Measurements from ENCODE around the gene ZCCHC4. TPM values are rescaled to one million over a fixed set of nuclear protein-coding genes. Genes with fewer than 3 reads are reported as not detected.

Gene ZCCHC4
- total and polyA plus RNA-seq, 7 donors, result 3.5 to 21.8 (median 9.1) TPM

DNA sequence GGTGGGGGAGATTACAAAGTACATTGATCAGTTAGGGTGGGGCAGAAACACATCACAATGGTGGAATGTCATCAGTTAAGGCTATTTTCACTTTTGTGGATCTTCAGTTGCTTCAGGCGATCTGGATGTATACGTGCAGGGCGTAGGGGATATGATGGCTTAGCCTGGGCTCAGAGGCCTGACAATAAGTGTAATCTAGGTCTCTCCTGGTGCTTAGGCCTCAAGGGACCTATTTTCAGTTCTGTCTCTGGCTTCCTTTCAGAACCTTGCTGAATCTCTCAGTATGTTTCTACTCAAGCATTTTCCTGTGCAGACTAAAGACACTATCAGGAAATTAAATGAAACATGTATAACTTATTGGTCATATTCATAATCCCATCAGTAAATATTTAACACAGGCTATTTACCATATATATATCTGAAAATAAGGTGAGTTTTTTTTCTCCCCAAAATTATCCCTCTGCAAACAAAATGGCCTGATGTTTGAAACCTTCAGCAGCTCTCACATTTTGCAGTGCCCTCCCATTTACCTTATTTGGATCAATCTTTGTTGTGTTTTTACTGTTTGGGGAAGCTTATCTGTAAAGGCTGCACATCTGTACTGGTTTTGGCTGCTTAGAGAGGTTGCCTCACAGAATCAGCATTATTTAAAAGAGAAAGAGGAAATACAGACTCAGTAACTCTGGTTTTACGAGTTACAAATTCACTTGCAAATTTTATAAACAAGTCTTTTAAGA lies 2.3 kb upstream of the ZCCHC4 start:
- peak overlapping the region in 1 of 4 donors; percentile 13 for H3K27ac ChIP-seq
- no peak for DNase-seq
- no peak for TF ChIP-seq EP300 (IDR thresholded peaks at IDR 0.05)
- TF ChIP-seq POLR2A (IDR thresholded peaks at IDR 0.05), result no peak
- no peak for TF ChIP-seq CTCF (IDR thresholded peaks at IDR 0.05)
- no peak for TF ChIP-seq POLR2AphosphoS5 (IDR thresholded peaks at IDR 0.05)
- H3K4me1 ChIP-seq, result peaks cover 0 to 9% (median 8%) of the 10 kb centered on the region in 4 donors
- H3K9me3 ChIP-seq, result no peaks in the 10 kb centered on the region
- H3K36me3 ChIP-seq, result peaks cover 0 to 2% (median 0%) of the 10 kb centered on the region in 4 donors
- H3K4me3 ChIP-seq, result no peak overlapping the region
- intact Hi-C loops (cut with DNase I), result loop anchor here (5.0 kb wide), 1 partner anchor 148 kb away; the partner anchor contains the start of gene SEPSECS
- WGBS, 2 donors, result 62 to 77% methylated on average over 4 of the region's 4 CpGs
- H3K27me3 ChIP-seq, result no peaks in the 10 kb centered on the region

DNA sequence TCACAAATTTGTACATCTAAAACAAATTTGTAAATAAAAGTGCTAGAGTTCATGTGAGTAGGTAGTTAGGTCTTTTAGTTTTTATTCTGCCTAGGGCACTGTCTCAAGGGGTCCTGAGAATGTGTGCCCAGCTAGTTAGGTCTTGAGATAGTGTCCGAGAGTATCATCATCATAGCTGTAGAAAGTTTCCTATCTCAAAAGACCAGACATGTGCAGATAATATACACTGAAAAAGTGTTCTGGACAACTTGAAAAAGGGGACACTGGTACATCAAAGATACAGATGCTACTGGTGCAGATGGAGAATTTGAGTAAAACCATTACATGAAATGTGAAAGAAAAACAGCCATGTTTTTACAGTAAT lies 1.8 kb upstream of the ZCCHC4 start:
- DNase-seq, result no peak
- TF ChIP-seq CTCF (IDR thresholded peaks at IDR 0.05), result no peak
- TF ChIP-seq POLR2A (IDR thresholded peaks at IDR 0.05), result no peak
- no peak for TF ChIP-seq POLR2AphosphoS5 (IDR thresholded peaks at IDR 0.05)
- no peak for TF ChIP-seq EP300 (IDR thresholded peaks at IDR 0.05)
- Histone ChIP-seq H3K4me3 (no peak overlapping the region), H3K9me3 (no peaks in the 10 kb centered on the region), H3K4me1 (peaks cover 0 to 9% (median 8%) of the 10 kb centered on the region in 4 donors), H3K36me3 (peaks cover 0 to 8% (median 2%) of the 10 kb centered on the region in 4 donors), H3K27ac (peak overlapping the region in 1 of 4 donors; percentile 13), H3K27me3 (no peaks in the 10 kb centered on the region)
- intact Hi-C loops (cut with DNase I), result loop anchor here (5.0 kb wide), 1 partner anchor 148 kb away; the partner anchor contains the start of gene SEPSECS
- WGBS, 2 donors, result 63 to 92% methylated on average over 1 of the region's 1 CpG

- Histone ChIP-seq H3K36me3 (peaks cover 0 to 14% (median 5%) of the 10 kb centered on the region in 4 donors), H3K4me3 (peak overlapping the region; percentile 47 to 76 (median 70)), H3K27ac (peak overlapping the region; percentile 62 to 83 (median 80)), H3K27me3 (no peaks in the 10 kb centered on the region), H3K9me3 (no peaks in the 10 kb centered on the region), H3K4me1 (peaks cover 0 to 9% (median 8%) of the 10 kb centered on the region in 4 donors)
- 24 to 27% methylated on average over 23 of the region's 23 CpGs for WGBS, 2 donors
- DNase-seq, result no peak
- intact Hi-C loops (cut with DNase I), result loop anchor here (2.0 to 5.0 kb wide), 3 partner anchors 63 to 151 kb away; partner anchors contain the start of genes ANAPC4, PI4K2B and SEPSECS
- TF ChIP-seq CTCF (IDR thresholded peaks at IDR 0.05) (no peak), POLR2AphosphoS5 (IDR thresholded peaks at IDR 0.05) (no peak), EP300 (IDR thresholded peaks at IDR 0.05) (no peak), POLR2A (IDR thresholded peaks at IDR 0.05) (no peak)
Measured at GRCh38 chr4:25313201-25313895, 774 bp downstream of the ZCCHC4 start.

DNA sequence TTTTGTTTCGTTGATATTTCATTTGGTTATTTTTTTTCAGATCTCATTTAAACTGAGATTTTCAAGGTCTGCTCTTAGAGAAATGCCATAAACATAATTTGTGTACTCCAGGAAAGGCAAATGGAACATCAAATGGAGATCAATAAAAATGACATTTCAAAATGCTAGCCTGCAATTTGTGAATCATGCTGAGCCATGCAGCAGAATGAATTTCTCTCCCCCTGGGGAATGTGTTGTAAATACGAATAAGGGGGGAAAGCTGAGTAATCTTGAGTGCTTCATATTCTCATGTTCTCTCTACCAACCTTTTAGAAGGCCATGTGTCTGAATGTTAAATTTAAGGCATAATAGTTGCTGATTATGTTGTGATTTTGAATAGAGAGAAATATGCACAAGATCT lies 7.8 kb downstream of the ZCCHC4 start:
- 80 to 91% methylated on average over 2 of the region's 2 CpGs for WGBS, 2 donors
- DNase-seq, result no peak
- no peak overlapping the region for H3K27ac ChIP-seq
- H3K36me3 ChIP-seq, result peaks cover 0 to 48% (median 5%) of the 10 kb centered on the region in 4 donors
- no peak overlapping the region for H3K4me3 ChIP-seq
- intact Hi-C loops (cut with DNase I), result no loop called here
- TF ChIP-seq POLR2A (IDR thresholded peaks at IDR 0.05) (no peak), CTCF (IDR thresholded peaks at IDR 0.05) (no peak), POLR2AphosphoS5 (IDR thresholded peaks at IDR 0.05) (no peak), EP300 (IDR thresholded peaks at IDR 0.05) (no peak)
- H3K27me3 ChIP-seq, result no peaks in the 10 kb centered on the region
- no peaks in the 10 kb centered on the region for H3K9me3 ChIP-seq
- no peaks in the 10 kb centered on the region for H3K4me1 ChIP-seq
